GM18508 (cell line): ENCODE data around the gene TNPO3.
A peak's percentile ranks its signal among the peaks of the same experiment; 100 is the strongest.
"Not testable (repeated sequence)": the region's sequence is repeated elsewhere in the genome, so short reads cannot be mapped to it uniquely, and the experiment has no call there.

Source experiments
- ATAC-seq: cut with Tn5 transposase; IDR thresholded peaks from one replicate; pipeline ENCODE4 v1.9.1; 2021; ENCODE audit warnings: moderate number of reproducible peaks; ENCODE audit not compliant: insufficient read depth, unreplicated experiment

TNPO3 gene

DNA sequence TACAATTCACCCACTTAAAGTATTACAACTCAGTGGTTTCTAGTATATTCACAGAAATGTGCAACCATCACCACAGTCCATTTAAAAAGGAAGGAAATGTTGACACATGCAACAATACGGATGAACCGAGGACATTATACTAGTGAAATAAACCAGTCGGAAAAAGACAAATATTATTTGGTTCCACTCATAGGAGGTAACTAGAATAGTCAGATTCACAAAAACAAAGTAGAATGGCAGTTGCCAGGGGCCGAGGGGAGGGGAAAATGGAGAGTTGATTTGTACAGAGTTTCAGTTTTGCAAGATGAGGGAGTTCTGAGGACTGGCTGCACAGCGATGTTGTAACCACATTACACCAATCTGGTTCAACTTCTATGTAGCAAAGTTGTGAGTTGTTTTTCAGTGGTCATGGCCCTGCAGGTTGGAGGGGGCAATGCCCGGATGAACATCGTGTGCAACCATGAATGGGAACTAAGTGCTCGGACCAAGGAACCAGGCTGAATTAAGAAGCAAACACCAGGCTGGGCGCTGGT, 17.6 kb upstream of the TNPO3 start:
- no peak for ATAC-seq

DNA sequence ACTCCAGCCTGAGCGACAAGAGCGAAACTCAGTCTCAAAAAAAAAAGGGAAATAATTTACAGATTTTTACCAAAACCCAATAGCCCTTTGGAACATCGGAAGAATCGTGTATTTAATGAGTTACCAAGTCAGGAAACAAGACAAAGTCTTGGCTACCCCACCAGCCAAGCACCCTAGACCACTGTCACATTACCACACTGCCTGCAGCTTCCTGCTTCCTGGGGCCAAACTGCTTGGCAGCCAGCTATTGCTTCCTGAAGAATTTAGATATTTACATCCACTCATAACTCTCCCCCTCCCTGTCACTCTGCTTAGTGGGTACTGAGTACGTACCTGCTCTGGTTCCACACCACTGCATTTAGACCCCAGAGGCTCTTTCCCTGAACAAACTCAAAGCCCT, 14.1 kb upstream of the TNPO3 start:
- ATAC-seq = no peak

DNA sequence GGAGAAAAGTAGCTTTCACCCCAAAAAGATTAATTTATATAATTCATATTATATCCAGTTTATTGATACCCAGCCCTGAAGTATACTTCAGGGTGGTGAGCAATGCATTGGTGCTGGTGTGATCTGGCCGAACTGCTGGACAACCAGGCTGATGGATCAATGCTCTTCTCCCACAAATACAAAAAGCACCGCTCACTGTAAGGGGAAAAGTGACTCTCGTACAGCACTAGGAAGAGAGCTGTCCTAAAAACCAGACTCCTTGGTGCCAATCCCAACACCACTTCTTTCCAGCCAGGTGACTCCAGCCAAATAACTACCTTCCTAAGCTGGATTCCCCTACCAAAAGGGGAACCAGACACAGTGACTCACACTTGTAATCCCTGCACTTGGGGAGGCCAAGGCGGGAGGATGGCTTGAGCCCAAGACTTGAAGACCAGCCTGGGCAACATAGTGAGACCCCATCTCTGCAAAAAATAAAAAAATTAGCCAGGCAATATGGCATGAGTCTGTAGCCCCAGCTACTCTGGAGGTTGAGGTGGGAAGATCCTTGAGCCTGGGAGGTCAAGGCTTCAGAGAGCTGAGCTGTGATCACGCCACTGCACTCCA, 13.1 kb upstream of the TNPO3 start:
- ATAC-seq = no peak

DNA sequence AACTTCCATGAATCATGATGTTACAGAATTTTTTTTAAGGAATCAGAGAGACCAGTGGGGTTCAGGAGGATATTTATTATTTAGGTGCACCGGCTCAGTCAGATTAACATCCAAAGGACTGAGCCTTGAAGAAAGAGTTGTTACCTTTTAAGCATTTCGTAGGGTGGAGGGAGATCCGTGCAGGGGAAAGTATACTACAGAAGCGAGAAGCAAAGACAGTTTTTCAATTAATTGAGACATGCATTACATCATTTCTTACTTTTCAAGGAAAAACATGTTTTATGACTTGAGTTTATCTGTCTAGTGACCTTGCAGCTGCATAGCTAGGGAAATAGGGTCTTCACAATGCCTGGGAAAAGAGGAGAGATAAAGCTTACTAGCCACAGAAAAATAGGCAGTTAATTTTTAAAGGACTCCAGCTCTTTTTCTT, 12.2 kb upstream of the TNPO3 start:
- ATAC-seq = not testable (repeated sequence)

DNA sequence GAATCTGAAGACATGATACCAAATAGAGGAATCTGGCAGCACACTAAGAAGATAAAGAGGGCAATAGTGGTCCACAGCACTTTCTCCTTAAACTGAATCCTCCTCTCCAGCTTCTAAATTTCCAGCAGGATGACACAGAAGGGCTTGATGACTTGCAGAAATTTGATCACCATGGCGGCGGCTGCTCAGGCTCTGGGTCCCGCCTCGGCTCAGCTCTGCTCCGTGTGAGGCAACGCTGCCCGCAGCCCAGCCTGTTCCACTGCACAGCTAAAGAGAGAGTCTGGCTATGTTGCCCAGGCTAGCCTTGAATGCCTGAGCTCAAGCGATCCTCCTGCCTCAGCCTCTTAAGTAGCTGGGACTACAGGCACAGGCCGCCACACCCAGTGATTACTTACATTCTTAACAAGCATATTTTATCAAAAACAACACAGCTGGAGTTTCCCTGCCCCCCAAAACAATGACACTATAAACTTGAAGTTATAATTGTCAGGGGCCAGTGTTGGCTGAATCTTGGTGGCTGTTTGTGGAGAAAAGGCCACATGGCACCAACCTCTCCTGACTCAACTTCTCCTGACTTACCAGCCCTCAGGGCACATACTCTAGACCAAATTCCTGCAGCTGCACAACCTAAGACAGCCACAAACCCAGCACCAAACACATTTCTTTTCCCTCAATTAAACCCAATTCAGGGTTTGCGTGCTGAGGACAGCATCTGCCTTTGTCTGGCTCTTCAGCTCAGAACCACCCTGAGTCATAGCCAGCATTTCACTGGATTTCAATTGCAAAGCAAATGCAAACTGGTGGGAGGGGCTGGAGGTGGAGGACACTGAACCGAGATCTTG, 11.6 kb upstream of the TNPO3 start:
- no peak for ATAC-seq

DNA sequence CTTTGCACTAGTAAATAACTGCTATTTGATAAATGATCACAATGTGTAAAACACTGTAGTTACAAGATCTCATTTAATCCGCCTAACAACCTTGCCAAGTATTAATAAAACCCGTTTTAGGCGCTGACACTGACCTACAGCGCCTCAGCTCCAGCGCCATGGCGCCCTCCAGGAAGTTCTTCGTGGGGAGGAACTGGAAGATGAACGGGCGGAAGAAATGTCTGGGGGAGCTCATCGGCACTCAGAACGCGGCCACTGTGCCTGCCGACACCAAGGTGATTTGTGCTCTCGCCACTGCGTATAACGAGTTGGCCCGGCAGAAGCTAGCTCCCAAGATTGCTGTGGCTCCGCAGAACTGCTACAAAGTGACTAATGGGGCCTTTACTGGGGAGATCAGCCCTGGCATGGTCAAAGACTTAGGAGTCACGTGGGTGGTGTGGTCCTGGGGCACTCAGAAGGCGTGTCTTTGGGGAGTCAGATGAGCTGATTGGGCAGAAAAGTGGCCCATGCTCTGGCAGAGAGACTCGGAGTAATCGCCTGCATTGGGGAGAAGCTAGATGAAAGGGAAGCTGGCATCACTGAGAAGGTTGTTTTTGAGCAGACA, 1.1 kb upstream of the TNPO3 start:
- no peak for ATAC-seq

DNA sequence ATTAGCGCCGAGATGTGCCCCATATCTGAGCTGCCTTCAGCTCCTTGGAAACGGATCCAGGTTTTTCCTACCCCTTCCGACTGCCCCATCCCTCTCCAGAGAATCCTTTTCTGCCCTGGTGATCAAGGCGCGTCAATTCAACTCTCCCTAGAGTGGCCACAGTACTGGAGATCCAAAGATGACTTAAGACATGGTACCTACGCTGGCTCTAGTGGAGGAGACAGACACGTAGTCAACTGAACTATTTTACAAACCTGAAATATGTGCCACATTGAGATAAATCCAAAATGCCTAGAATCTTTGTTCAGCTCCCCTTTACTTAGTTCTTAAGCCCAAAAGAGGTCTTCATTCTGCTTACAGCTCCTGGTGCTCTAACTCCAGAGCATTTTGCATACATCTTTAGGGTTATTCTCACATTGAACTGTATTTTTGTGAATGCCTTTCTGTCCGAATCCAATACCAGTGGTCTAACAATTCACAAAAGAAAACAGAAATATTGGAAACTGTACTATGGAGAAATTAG, 444 bp upstream of the TNPO3 start:
- ATAC-seq = peak; percentile 6

DNA sequence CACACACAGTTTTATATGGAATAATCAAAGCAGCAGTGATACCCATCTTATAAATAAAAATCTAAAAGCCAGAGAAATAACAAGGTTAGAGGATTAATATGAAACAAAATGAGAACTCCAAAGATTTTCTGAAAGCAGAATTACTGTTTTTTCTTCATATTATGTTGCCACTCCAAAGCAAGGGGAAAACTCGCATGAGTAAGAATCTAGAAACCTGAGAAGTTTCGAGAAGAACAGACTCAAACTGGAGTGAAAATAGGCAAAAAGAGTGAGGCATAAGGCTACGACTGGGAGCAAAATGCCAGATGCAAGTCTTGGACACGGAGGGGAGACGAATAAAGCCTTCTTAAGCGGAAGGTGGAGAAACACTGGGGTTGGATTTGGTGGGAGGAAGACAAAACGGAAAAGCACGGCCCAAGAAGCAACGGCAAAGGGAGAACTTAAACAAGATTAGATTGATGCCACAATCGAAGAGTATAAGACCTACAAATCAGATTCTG, 923 bp downstream of the TNPO3 start:
- no peak for ATAC-seq

DNA sequence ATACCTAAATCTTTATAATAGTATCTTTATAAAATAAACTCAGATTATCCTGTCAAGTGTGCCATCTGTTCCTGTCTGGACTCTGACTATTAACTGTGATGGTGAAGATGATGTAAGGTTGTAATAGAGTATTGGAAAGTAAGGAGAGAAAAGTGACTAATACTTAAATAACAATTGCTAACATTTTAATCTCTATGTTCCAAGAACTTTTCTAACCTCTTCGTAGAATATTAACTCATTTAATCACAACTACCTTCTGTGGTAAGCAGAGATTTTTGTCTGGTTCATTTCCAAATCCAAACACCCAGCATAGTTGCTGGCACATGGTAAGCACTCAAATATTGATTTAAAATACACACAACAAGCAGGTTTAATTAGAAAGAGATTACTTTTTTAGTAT, 2.5 kb downstream of the TNPO3 start:
- ATAC-seq = no peak

DNA sequence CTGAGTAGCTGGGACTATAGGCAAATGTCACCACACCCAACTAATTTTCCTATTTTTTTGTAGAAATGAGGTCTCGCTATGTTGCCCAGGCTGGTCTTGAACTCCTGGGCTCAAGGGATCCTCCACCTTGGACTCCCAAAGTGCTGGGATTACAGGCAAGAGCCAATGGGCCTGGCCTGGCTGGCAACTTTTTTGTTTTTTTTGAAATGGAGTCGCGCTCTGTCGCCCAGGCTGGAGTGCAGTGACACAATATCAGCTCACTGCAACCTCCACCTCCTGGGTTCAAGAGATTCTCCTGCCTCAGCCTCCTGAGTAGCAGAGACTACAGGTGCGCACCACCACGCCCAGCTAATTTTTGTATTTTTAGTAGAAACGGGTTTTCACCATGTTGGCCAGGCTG, 3.5 kb downstream of the TNPO3 start:
- not testable (repeated sequence) for ATAC-seq

DNA sequence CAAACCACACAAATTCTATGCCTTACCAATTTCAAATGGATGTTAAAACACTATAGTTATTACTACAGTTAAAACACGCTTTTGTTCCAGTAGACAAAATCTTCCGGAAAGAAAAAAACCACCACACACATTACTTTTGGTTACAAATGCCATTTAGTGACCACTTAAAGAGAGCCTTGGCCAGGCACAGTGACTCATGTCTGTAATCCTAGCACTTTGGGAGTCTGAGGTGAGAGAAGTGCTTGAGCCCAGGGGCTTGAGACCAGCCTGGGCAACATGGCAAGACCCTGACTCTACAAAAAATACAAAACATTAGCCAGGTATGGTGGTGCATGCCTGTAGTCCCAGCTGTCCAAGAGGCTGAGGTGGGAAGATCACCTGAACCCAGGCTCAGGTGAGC, 7.2 kb downstream of the TNPO3 start:
- ATAC-seq = no peak

DNA sequence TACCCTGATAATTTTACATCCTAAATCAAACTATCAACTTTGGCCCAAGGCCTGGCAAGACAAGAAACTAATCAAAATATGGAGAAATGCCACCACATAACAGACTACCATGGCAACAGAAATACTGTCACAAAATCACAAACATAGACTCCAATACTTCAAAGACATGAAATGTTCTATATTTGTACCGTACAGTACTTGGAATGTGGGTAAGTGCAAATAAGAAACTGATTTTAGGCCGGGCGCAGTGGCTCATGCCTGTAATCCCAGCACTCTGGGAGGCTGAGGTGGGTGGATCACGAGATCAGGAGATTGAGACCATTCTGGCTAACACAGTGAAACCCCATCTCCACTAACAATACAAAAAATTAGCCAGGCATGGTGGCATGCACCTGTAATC, 9.2 kb downstream of the TNPO3 start:
- ATAC-seq = no peak

DNA sequence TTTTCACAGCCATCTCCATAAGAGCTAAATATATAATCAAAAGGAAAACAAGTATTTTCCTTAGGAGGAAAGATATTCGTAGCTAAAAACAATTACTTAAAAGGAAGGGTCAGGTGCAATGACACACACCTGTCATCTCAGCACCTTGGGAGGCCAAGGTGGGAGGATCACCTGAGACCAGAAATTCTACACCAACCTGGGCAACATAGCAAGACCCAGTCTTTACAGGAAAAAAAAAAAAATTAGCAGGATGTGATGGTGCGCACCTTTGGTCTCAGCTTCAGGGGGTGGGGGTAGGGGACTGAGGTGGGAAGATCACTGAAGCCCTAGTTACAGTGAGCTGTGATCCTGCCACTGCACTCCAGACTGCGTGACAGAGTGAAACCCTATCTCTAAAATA, 11.9 kb downstream of the TNPO3 start:
- no peak for ATAC-seq

DNA sequence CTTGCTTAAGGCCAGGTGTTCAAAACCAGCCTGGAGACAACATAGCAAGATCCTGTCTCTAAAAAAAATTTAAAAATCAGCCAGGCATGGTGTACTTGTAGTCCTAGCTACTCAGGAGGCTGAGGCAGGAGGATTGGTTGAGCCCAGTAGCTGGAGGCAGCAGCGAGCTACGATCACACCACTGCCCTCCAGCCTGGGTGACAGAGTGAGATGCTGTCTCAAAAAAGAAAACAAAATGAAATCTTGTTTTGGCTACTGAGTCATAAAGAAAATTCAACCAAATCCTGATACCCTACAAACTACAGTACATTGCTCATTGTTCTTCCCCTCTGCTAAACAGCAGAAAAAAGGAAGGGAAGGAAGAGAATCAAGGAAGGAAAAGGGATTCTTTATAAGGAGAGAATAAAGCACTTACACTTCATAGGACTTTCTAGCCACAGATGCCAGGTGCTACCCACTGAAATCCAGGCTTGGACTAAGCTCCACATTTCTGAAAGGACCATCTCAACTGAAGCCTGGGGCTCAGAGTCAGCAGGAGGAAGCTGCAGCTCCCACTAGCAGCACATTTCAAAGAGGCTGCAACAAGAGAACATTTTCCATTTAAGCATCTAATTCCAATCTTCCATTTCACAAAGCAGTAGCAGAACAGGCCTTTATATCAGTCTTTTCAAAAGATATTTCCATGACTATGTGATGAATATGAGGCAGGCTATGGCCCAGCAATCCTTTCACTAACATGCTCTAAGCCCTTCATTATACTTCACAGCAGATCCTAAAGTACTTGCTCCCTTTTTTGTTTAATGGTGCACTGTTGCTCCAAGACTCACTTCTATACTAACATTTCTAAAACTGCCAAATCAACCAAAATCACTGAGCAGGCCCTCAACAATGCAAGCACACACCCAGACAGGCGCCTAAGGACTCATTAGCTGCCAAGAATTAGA, 13.5 kb downstream of the TNPO3 start:
- no peak for ATAC-seq

DNA sequence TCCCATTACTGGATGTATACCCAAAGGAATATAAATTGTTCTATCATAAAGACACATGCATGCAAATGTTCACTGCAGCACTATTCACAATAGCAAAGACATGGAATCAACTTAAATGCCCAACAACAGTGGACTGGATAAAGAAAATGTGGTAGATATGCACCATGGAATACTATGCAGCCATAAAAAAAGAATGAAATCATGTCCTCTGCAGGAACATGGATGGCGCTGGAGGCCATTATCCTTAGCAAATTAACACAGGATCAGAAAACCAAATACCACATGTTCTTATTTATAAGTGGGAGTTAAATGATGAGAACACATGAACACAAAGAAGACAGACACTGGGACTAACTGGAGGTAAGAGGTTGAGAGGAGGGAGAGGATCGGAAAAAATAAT, 16.4 kb downstream of the TNPO3 start:
- ATAC-seq = not testable (repeated sequence)

DNA sequence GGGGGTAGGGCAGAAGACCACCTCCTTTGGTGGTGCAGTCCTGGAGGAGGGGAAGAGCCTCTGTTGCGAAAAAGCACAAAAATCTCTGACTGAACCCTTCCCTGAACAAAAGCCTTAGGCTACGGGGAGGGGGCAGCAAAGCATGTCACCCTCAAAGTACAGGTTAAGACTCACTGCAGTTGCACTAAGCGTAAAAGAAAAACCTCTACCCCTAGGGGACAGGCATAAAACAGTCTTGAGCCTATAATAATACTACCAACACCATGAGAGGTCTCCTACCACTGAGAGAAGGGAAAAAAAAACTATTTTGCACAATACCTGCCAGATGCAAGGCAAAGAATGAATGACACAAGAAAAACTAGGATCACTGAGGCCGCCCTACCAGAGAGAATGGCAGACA, 17.3 kb downstream of the TNPO3 start:
- ATAC-seq = no peak

DNA sequence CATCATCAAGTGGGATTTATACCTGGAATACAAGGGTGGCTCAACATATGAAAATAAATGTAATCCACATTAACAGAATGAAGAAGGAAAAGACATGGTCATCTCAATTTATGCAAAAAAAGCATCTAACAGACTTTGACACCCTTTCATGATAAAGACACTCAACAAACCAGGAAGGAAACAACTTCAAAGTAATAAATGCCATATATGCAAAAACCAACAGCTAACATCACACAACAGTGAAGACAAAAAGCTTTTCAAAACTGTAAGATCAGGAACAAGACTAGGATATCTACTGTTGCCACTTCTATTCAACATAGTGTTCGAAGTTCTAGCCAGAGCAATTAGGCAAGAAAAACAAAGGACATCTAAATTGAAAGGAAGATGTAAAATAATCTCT, 22.9 kb downstream of the TNPO3 start:
- ATAC-seq = no peak

DNA sequence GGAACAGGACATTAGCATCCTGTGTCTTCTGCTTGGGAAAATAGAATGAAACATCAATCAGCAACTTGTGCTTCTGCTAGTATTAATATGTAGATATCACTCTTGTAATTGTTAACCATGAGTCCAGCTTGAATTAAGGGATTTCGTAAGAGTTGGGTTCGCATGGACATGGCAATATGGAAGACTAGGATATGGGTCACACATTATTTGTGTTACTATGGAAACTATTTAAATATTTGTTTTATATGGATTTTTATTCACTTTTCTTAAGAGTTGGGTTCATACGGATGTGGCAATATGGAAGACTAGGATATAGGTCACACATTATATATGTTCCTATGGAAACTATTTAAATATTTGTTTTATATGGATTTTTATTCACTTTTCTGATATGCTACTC, 24.5 kb downstream of the TNPO3 start:
- no peak for ATAC-seq

DNA sequence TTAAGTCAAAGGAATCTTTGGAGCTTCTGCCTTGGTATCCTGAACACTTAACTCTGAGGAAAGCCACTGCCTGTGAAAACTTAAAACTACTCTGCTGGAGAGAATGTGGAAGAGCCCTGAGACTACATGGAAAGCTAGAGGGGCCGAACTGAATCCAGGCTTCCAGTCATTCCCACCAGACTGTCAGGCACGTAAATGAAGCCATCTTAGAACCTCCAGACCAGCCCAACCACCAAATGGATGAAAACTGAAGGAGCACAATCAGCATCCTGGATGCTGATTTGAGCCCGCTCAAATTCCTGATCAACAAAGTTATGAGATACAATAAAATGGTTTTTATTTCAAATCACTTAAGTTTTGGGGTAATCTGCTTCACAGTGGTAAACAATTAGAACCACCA, 30.8 kb downstream of the TNPO3 start:
- no peak for ATAC-seq

DNA sequence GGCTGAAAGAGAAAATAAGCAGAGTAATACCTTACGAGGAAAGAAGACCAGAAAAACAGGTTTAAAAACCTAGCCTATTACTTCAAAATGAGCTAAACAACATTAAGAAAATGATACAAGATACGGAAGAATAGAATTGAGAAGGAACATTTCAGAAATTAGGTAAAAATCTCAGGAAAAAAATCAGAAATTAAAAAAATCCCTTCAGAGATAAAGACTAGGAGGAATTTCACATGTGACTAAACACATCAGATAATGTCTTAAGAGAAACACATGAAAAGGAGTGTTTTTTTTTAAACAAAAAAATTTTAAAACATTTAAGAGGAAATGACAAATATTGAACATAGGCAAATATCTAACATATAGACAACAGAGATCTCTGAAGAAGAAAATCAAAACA, 33.3 kb downstream of the TNPO3 start:
- no peak for ATAC-seq
